Liver (tissue), 9 donors: Measurements from ENCODE around the gene RING1. TPM values are rescaled to one million over a fixed set of nuclear protein-coding genes. Genes with fewer than 3 reads are reported as not detected.

Experiments
- DNase-seq: peaks from one replicate; pipeline ENCODE4 v3.0.0-alpha.2; 2017; ENCODE audit warnings: low spot score
- H3K27ac ChIP-seq, 2 donors: one replicate each; pipeline ENCODE4 v1.7.0; 2013; ENCODE audit warnings: inconsistent platforms in 2 of 2, low read length in 2 of 2, control low read depth in 1 of 2, low read depth in 1 of 2, mild to moderate bottlenecking in 1 of 2
- H3K27me3 ChIP-seq, 4 donors: one replicate each; pipeline versions ENCODE4 v1.6.1 to v1.7.0; 2013; ENCODE audit warnings: low read length in 3 of 4, inconsistent platforms in 1 of 4, mild to moderate bottlenecking in 1 of 4, moderate library complexity in 1 of 4; ENCODE audit not compliant: control insufficient read depth in 4 of 4, insufficient read depth in 4 of 4
- H3K36me3 ChIP-seq, 4 donors: one replicate each; pipeline versions ENCODE4 v1.6.1 to v1.7.0; 2013; ENCODE audit warnings: low read length in 3 of 4, mild to moderate bottlenecking in 3 of 4, low read depth in 1 of 4, moderate library complexity in 1 of 4; ENCODE audit not compliant: control insufficient read depth in 4 of 4, insufficient read depth in 3 of 4
- H3K4me1 ChIP-seq, 4 donors: one replicate each; pipeline versions ENCODE4 v1.6.1 to v1.7.0; 2013; ENCODE audit warnings: low read length in 3 of 4, mild to moderate bottlenecking in 3 of 4, moderate library complexity in 1 of 4; ENCODE audit not compliant: control insufficient read depth in 4 of 4, insufficient read depth in 4 of 4
- H3K4me3 ChIP-seq, 3 donors: one replicate each; pipeline versions ENCODE4 v1.6.1 to v1.7.0; 2013; ENCODE audit warnings: low read length in 3 of 3, control low read depth in 1 of 3, low read depth in 1 of 3, mild to moderate bottlenecking in 1 of 3
- H3K9ac ChIP-seq, 2 donors: one replicate each; pipeline ENCODE4 v1.7.0; 2013; ENCODE audit warnings: low read length in 2 of 2, mild to moderate bottlenecking in 2 of 2, moderate library complexity in 2 of 2, control low read depth in 1 of 2, low read depth in 1 of 2
- H3K9me3 ChIP-seq, 4 donors: one replicate each; pipeline versions ENCODE4 v1.6.1 to v1.7.0; 2013; ENCODE audit warnings: low read length in 3 of 4; ENCODE audit not compliant: control insufficient read depth in 4 of 4
- EGR1 ChIP-seq, 2 donors: IDR thresholded peaks; 2 replicates each; pipeline ENCODE4 v1.6.1; 2016 to 2018; ENCODE audit warnings: antibody characterized with exemption in 2 of 2, low read depth in 2 of 2
- FOXA1 ChIP-seq: IDR thresholded peaks from 2 replicates; pipeline ENCODE4 v1.6.1; 2016; ENCODE audit warnings: antibody characterized with exemption
- FOXA2 ChIP-seq: IDR thresholded peaks from 2 replicates; pipeline ENCODE4 v1.6.1; 2016; ENCODE audit warnings: antibody characterized with exemption
- GABPA ChIP-seq, 2 donors: IDR thresholded peaks in 1 of 2; conservative IDR thresholded peaks in 1 of 2; 2 replicates each; pipeline ENCODE4 v1.6.1; 2016; ENCODE audit warnings: antibody characterized with exemption in 2 of 2, mild to moderate bottlenecking in 1 of 2, moderate library complexity in 1 of 2
- HNF4A ChIP-seq, 2 donors: conservative IDR thresholded peaks; 2 replicates each; pipeline ENCODE4 v1.6.1; 2016; ENCODE audit warnings: antibody characterized with exemption in 2 of 2, mild to moderate bottlenecking in 2 of 2
- HNF4G ChIP-seq: IDR thresholded peaks from 2 replicates; pipeline ENCODE4 v1.6.1; 2016; ENCODE audit warnings: antibody characterized with exemption
- JUND ChIP-seq, 2 donors: IDR thresholded peaks; 2 replicates each; pipeline ENCODE4 v1.6.1; 2016; ENCODE audit warnings: antibody characterized with exemption in 2 of 2
- NR2F2 ChIP-seq: IDR thresholded peaks from 2 replicates; pipeline ENCODE4 v1.6.1; 2016; ENCODE audit warnings: antibody characterized with exemption
- RAD21 ChIP-seq, 2 donors: IDR thresholded peaks; 2 replicates each; pipeline ENCODE4 v1.6.1; 2016; ENCODE audit warnings: antibody characterized with exemption in 2 of 2, mild to moderate bottlenecking in 2 of 2
- RXRA ChIP-seq, 2 donors: IDR thresholded peaks; 2 replicates each; pipeline ENCODE4 v1.6.1; 2017 to 2018; ENCODE audit warnings: antibody characterized with exemption in 2 of 2, mild to moderate bottlenecking in 1 of 2
- SP1 ChIP-seq: IDR thresholded peaks from 2 replicates; pipeline ENCODE4 v1.6.1; 2018; ENCODE audit warnings: antibody characterized with exemption, mild to moderate bottlenecking
- TAF1 ChIP-seq: conservative IDR thresholded peaks from 2 replicates; pipeline ENCODE4 v1.6.1; 2016; ENCODE audit warnings: antibody characterized with exemption, mild to moderate bottlenecking
- YY1 ChIP-seq: IDR thresholded peaks from 2 replicates; pipeline ENCODE4 v1.6.1; 2016; ENCODE audit warnings: antibody characterized with exemption, mild to moderate bottlenecking
- WGBS: extraction: QIAGEN DNeasy Blood & Tissue Kit; methylation state at CpG from one replicate; pipeline ENCODE4 v1.1.7; 2013; 5-methylcytosine and 5-hydroxymethylcytosine counted together
- polyA plus RNA-seq, 2 donors: library from polyadenylated mRNA; stranded (reverse) in 1 of 2; unstranded in 1 of 2; fragments of 200-250 nt in 1 of 2; fragments of >200 nt in 1 of 2; fragmentation: Nextera tagmentation in 1 of 2; extraction: Ambion mirVana in 1 of 2; gene quantifications; one replicate each; pipeline versions ENCODE4 v1.2.1 to v1.2.3, GENCODE V29; 2013 to 2015
- total RNA-seq, 2 donors: library from RNA; depleted of rRNA; stranded (reverse); fragments of >200 nt; gene quantifications; one replicate each; pipeline ENCODE4 v1.2.3, GENCODE V29; 2014
- TF ChIP-seq, protein P1 (sequence below): IDR thresholded peaks from 2 replicates; pipeline ENCODE4 v1.6.1; 2016; ENCODE audit warnings: antibody characterized with exemption
- TF ChIP-seq, protein P2 (sequence below): IDR thresholded peaks from 2 replicates; pipeline ENCODE4 v1.6.1; 2016; ENCODE audit warnings: antibody characterized with exemption, mild to moderate bottlenecking
- TF ChIP-seq, protein P3 (sequence below): IDR thresholded peaks from 2 replicates; pipeline ENCODE4 v1.6.1; 2016; ENCODE audit warnings: antibody characterized with exemption
- TF ChIP-seq, protein P4 (sequence below): fragments of 150-350 bp; IDR thresholded peaks from 2 replicates; pipeline ENCODE4 v1.5.1; 2017; ENCODE audit warnings: improper control_type of control experiment, low read depth, low read length; ENCODE audit not compliant: missing input control
- donor health status: healthy.
- donor health status: healthy.
- donor health status: healthy.
- donor health status: healthy.
- donor health status: healthy.

The RING1 gene
- total and polyA plus RNA-seq, 4 donors, result 4.4 to 19.7 (median 14.9) TPM

DNA sequence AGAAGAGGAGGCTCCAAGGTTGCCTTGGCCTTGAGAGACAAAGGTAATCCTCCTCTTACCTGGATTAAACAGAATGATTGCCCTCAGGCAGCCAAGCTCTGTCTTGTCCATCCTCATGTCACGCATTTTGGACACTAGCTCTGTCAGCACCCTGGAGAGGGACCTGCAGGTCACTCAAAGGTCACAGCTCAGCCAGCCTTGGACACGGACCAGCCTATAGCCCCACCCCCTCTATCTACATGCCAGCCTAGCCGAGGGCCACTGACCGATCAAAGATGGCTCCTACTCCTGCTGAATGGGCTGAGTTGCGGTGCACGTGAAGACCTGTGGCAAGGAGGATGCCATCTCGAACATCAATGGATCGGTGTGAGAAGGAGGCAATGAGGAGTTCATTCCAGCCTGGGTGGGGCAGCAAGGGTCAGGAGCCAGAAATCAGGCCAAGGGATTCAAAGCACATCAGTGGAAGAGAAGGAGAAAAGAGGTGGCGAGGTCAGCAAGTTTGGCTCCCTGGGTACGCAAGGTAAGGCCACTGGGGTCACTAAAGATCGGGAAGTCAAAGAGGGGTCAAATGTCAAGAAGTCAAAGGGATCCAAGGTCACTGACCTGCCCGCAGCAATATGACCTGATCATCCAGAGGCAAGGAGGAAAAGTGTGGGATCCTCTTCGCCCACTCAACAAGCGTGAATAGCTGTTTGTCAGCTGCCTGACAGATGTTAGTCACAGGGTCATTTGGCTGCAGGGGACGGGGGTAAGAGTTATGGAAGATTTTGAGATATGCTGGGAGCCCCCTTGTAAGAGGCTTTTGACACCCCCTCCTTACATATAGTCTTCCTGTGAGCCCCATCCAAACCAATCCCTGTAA lies 12.8 kb upstream of the RING1 start:
- WGBS, result 61% methylated on average over 15 of the region's 15 CpGs
- no peak overlapping the region for H3K27ac ChIP-seq
- TF ChIP-seq, protein P1, sequence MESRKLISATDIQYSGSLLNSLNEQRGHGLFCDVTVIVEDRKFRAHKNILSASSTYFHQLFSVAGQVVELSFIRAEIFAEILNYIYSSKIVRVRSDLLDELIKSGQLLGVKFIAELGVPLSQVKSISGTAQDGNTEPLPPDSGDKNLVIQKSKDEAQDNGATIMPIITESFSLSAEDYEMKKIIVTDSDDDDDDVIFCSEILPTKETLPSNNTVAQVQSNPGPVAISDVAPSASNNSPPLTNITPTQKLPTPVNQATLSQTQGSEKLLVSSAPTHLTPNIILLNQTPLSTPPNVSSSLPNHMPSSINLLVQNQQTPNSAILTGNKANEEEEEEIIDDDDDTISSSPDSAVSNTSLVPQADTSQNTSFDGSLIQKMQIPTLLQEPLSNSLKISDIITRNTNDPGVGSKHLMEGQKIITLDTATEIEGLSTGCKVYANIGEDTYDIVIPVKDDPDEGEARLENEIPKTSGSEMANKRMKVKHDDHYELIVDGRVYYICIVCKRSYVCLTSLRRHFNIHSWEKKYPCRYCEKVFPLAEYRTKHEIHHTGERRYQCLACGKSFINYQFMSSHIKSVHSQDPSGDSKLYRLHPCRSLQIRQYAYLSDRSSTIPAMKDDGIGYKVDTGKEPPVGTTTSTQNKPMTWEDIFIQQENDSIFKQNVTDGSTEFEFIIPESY, result no peak
- TF ChIP-seq SP1 (peak; percentile 71), GABPA (IDR thresholded peaks at IDR 0.05 in 1 of 2, conservative IDR thresholded peaks at IDR 0.05 in 1 of 2) (no peak), YY1 (peak; percentile 88), HNF4G (no peak), NR2F2 (peak; percentile 84), HNF4A (conservative IDR thresholded peaks at IDR 0.05) (peak; percentile 21 to 46), RXRA (IDR thresholded peaks at IDR 0.05) (peak; percentile 91 to 96), FOXA2 (no peak)
- TF ChIP-seq, protein P2, sequence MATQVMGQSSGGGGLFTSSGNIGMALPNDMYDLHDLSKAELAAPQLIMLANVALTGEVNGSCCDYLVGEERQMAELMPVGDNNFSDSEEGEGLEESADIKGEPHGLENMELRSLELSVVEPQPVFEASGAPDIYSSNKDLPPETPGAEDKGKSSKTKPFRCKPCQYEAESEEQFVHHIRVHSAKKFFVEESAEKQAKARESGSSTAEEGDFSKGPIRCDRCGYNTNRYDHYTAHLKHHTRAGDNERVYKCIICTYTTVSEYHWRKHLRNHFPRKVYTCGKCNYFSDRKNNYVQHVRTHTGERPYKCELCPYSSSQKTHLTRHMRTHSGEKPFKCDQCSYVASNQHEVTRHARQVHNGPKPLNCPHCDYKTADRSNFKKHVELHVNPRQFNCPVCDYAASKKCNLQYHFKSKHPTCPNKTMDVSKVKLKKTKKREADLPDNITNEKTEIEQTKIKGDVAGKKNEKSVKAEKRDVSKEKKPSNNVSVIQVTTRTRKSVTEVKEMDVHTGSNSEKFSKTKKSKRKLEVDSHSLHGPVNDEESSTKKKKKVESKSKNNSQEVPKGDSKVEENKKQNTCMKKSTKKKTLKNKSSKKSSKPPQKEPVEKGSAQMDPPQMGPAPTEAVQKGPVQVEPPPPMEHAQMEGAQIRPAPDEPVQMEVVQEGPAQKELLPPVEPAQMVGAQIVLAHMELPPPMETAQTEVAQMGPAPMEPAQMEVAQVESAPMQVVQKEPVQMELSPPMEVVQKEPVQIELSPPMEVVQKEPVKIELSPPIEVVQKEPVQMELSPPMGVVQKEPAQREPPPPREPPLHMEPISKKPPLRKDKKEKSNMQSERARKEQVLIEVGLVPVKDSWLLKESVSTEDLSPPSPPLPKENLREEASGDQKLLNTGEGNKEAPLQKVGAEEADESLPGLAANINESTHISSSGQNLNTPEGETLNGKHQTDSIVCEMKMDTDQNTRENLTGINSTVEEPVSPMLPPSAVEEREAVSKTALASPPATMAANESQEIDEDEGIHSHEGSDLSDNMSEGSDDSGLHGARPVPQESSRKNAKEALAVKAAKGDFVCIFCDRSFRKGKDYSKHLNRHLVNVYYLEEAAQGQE, result peak; percentile 99
- no peaks in the 10 kb centered on the region for H3K27me3 ChIP-seq
- peaks cover 0 to 31% (median 24%) of the 10 kb centered on the region in 4 donors for H3K36me3 ChIP-seq
- H3K9me3 ChIP-seq, result no peaks in the 10 kb centered on the region
- H3K4me1 ChIP-seq, result peaks cover 5 to 52% (median 37%) of the 10 kb centered on the region in 4 donors
- no peak overlapping the region for H3K9ac ChIP-seq
- no peak overlapping the region for H3K4me3 ChIP-seq
- peak; percentile 56 for DNase-seq

DNA sequence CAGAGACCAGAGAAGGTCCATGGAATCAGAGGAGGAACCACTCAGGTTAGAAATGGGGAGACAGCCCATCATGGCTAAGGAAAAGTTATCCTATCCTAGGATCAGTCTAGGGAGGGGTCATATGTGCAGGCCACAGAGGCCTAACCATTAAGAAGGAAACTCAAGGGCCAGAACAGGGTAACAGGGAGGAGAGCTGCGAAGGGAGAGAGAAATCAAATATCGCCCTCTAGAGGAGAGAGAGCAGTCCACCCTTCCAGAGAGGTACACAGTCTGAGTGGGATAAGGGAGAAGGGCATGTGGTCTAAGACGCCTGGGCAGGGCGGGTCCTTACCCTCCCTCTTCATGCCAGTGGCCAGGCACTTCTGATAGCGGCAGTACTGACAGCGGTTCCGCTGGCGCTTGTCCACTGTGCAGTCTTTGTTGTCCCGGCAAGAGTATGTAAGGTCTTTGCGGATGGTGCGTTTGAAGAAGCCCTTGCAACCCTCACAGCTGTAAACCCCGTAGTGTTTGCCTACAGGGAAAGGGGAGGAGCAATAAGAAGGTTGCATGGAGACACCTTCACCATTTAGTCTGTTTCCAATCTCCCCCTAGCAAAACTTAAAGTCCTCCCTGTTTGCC lies 10.8 kb upstream of the RING1 start:
- 37% methylated on average over 12 of the region's 12 CpGs for WGBS
- Histone ChIP-seq H3K36me3 (peaks cover 0 to 36% (median 28%) of the 10 kb centered on the region in 4 donors), H3K9ac (no peak overlapping the region), H3K27me3 (no peaks in the 10 kb centered on the region), H3K9me3 (no peaks in the 10 kb centered on the region), H3K4me1 (peaks cover 8 to 63% (median 51%) of the 10 kb centered on the region in 4 donors), H3K4me3 (no peak overlapping the region), H3K27ac (no peak overlapping the region)
- peak; percentile 50 for DNase-seq
- TF ChIP-seq FOXA1 (no peak), HNF4G (no peak), NR2F2 (no peak), JUND (IDR thresholded peaks at IDR 0.05) (no peak), GABPA (IDR thresholded peaks at IDR 0.05 in 1 of 2, conservative IDR thresholded peaks at IDR 0.05 in 1 of 2) (no peak), RAD21 (IDR thresholded peaks at IDR 0.05) (peak; percentile 63 to 76), RXRA (IDR thresholded peaks at IDR 0.05) (peak in 1 of 2 donors; percentile 18), FOXA2 (no peak), TAF1 (no peak), SP1 (no peak), EGR1 (IDR thresholded peaks at IDR 0.05; ENCODE audit: low read depth in 2 of 2) (no peak), YY1 (no peak)
- TF ChIP-seq, protein P2, result no peak
- TF ChIP-seq, protein P3, sequence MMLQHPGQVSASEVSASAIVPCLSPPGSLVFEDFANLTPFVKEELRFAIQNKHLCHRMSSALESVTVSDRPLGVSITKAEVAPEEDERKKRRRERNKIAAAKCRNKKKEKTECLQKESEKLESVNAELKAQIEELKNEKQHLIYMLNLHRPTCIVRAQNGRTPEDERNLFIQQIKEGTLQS, result no peak
- TF ChIP-seq, protein P4, sequence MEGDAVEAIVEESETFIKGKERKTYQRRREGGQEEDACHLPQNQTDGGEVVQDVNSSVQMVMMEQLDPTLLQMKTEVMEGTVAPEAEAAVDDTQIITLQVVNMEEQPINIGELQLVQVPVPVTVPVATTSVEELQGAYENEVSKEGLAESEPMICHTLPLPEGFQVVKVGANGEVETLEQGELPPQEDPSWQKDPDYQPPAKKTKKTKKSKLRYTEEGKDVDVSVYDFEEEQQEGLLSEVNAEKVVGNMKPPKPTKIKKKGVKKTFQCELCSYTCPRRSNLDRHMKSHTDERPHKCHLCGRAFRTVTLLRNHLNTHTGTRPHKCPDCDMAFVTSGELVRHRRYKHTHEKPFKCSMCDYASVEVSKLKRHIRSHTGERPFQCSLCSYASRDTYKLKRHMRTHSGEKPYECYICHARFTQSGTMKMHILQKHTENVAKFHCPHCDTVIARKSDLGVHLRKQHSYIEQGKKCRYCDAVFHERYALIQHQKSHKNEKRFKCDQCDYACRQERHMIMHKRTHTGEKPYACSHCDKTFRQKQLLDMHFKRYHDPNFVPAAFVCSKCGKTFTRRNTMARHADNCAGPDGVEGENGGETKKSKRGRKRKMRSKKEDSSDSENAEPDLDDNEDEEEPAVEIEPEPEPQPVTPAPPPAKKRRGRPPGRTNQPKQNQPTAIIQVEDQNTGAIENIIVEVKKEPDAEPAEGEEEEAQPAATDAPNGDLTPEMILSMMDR, result peak; percentile 55
